Neutrophil (primary cell): ENCODE measurements around the gene RIC1.

Experiments
- H3K27ac ChIP-seq: fragments of 200-600 bp; sonication (generic); 2 replicates; pipeline ENCODE4 v1.5.1; 2016; ENCODE audit warnings: mild to moderate bottlenecking, moderate library complexity
- H3K27me3 ChIP-seq: fragments of 200-600 bp; sonication (generic); 2 replicates; pipeline ENCODE4 v1.6.0; 2016; ENCODE audit warnings: mild to moderate bottlenecking
- H3K36me3 ChIP-seq: fragments of 200-600 bp; sonication (generic); 2 replicates; pipeline ENCODE4 v1.5.1; 2017
- H3K4me1 ChIP-seq, 2 experiments: fragments of 200-600 bp in 1 of 2; sonication (generic) in 1 of 2; 1 replicate in 1 of 2; 2 replicates in 1 of 2; pipeline versions ENCODE4 v1.5.1 to v1.6.1; 2013 to 2016; ENCODE audit warnings: low read depth in 1 of 2, low read length in 1 of 2, mild to moderate bottlenecking in 1 of 2, moderate library complexity in 1 of 2; ENCODE audit not compliant: control insufficient read depth in 1 of 2, insufficient read depth in 1 of 2
- H3K4me3 ChIP-seq, 2 experiments: fragments of 200-600 bp in 1 of 2; sonication (generic) in 1 of 2; 1 replicate in 1 of 2; 2 replicates in 1 of 2; pipeline ENCODE4 v1.5.1; 2013 to 2016; ENCODE audit warnings: low read depth in 1 of 2, low read length in 1 of 2, mild to moderate bottlenecking in 1 of 2, moderate library complexity in 1 of 2
- H3K9me3 ChIP-seq: fragments of 200-600 bp; sonication (generic); 2 replicates; pipeline ENCODE4 v1.5.1; 2016
- CTCF ChIP-seq: fragments of 200-600 bp; sonication (generic); IDR thresholded peaks from 2 replicates; pipeline ENCODE4 v1.5.1; 2016; ENCODE audit warnings: antibody characterized with exemption

The RIC1 gene

GRCh38 chr9:5748438-5748837 lies 119.5 kb downstream of the RIC1 start:
- H3K36me3 ChIP-seq = peaks cover 31% of the 10 kb centered on the region
- no peaks in the 10 kb centered on the region for H3K27me3 ChIP-seq
- TF ChIP-seq CTCF = no peak
- no peak overlapping the region for H3K4me3 ChIP-seq
- no peaks in the 10 kb centered on the region for H3K9me3 ChIP-seq
- H3K4me1 ChIP-seq = no peaks in the 10 kb centered on the region
- H3K27ac ChIP-seq = no peak overlapping the region

- peaks cover 31% of the 10 kb centered on the region for H3K36me3 ChIP-seq
- H3K9me3 ChIP-seq = no peaks in the 10 kb centered on the region
- H3K27ac ChIP-seq = no peak overlapping the region
- no peaks in the 10 kb centered on the region for H3K27me3 ChIP-seq
- H3K4me1 ChIP-seq = no peaks in the 10 kb centered on the region
- no peak overlapping the region for H3K4me3 ChIP-seq
- no peak for TF ChIP-seq CTCF
Measured at GRCh38 chr9:5749306-5749705, 120.4 kb downstream of the RIC1 start.

- no peaks in the 10 kb centered on the region for H3K4me1 ChIP-seq
- H3K4me3 ChIP-seq = no peak overlapping the region
- H3K27me3 ChIP-seq = no peaks in the 10 kb centered on the region
- TF ChIP-seq CTCF = no peak
- H3K9me3 ChIP-seq = no peaks in the 10 kb centered on the region
- H3K27ac ChIP-seq = no peak overlapping the region
- peaks cover 35% of the 10 kb centered on the region for H3K36me3 ChIP-seq
Measured at GRCh38 chr9:5750569-5750968, 121.7 kb downstream of the RIC1 start.

GRCh38 chr9:5756633-5757032 lies 127.7 kb downstream of the RIC1 start:
- Histone ChIP-seq H3K36me3 (peaks cover 34% of the 10 kb centered on the region), H3K27me3 (no peaks in the 10 kb centered on the region)
- no peak for TF ChIP-seq CTCF

GRCh38 chr9:5760338-5760737 lies 131.4 kb downstream of the RIC1 start:
- Histone ChIP-seq H3K27ac (no peak overlapping the region), H3K27me3 (no peaks in the 10 kb centered on the region), H3K36me3 (peaks cover 56% of the 10 kb centered on the region), H3K4me1 (no peaks in the 10 kb centered on the region), H3K4me3 (no peak overlapping the region), H3K9me3 (no peaks in the 10 kb centered on the region)
- no peak for TF ChIP-seq CTCF

More at GRCh38 chr9:5756633-5757032, 127.7 kb downstream of the RIC1 start:
- H3K4me1 ChIP-seq = no peaks in the 10 kb centered on the region
- no peak overlapping the region for H3K27ac ChIP-seq
- no peak overlapping the region for H3K4me3 ChIP-seq
- H3K9me3 ChIP-seq = no peaks in the 10 kb centered on the region

- no peaks in the 10 kb centered on the region for H3K27me3 ChIP-seq
- TF ChIP-seq CTCF = no peak
- no peak overlapping the region for H3K27ac ChIP-seq
- H3K4me1 ChIP-seq = no peaks in the 10 kb centered on the region
- H3K9me3 ChIP-seq = no peaks in the 10 kb centered on the region
- peaks cover 61% of the 10 kb centered on the region for H3K36me3 ChIP-seq
- H3K4me3 ChIP-seq = no peak overlapping the region
Measured at GRCh38 chr9:5762421-5762820, 133.5 kb downstream of the RIC1 start.
